HEK293 (cell line): ENCODE results near the gene RGS6.

Source experiments
- CTCF ChIA-PET: fragments of 350-600 bp; formaldehyde crosslinking; extraction: SDS; loops from one replicate; lab custom pipeline; 2021; ENCODE audit warnings: antibody characterized with exemption; lab: Yijun Ruan, JAX
- POLR2A ChIA-PET: fragments of 300-600 bp; formaldehyde crosslinking; extraction: SDS; loops from one replicate; lab custom pipeline; 2020; ENCODE audit warnings: antibody characterized with exemption, inconsistent platforms; lab: Yijun Ruan, JAX
- H3K27ac ChIP-seq: fragments of 200-500 bp; sonication (Bioruptor generic); 2 replicates; pipeline ENCODE4 v1.5.1; 2014; ENCODE audit warnings: low read depth, low read length, control low read depth, inconsistent platforms; ENCODE audit errors: extremely low read depth
- H3K36me3 ChIP-seq, 2 experiments: fragments of 200-500 bp in 1 of 2; sonication (Bioruptor generic) in 1 of 2; 1 replicate in 1 of 2; 2 replicates in 1 of 2; pipeline ENCODE4 v1.5.1; 2014 to 2017; ENCODE audit warnings: inconsistent platforms in 2 of 2, low read length in 2 of 2; ENCODE audit not compliant: control insufficient read depth in 2 of 2, insufficient read depth in 1 of 2
- H3K4me1 ChIP-seq: fragments of 200-500 bp; sonication (Bioruptor generic); 2 replicates; pipeline ENCODE4 v1.5.1; 2014; ENCODE audit warnings: mild to moderate bottlenecking, low read length, inconsistent platforms; ENCODE audit not compliant: control insufficient read depth, insufficient read depth
- H3K4me3 ChIP-seq: 2 replicates; pipeline ENCODE4 v1.5.1; 2011; ENCODE audit warnings: low read depth, mild to moderate bottlenecking, control low read depth, low read length, moderate library complexity
- H3K9me3 ChIP-seq: fragments of 200-500 bp; sonication (Bioruptor generic); 2 replicates; pipeline ENCODE4 v1.5.1; 2014; ENCODE audit warnings: low read depth, low read length, inconsistent platforms; ENCODE audit not compliant: control insufficient read depth, insufficient read depth
- BCL11A ChIP-seq: fragments of 450-650 bp; formaldehyde crosslinking; IDR thresholded peaks from 2 replicates; pipeline ENCODE4 v1.5.1; 2016; ENCODE audit warnings: low read depth, missing biosample characterization, missing genetic modification characterization
- IKZF3 ChIP-seq: fragments of 450-650 bp; IDR thresholded peaks from 2 replicates; pipeline ENCODE4 v1.5.0; 2018; ENCODE audit warnings: missing biosample characterization, mild to moderate bottlenecking, missing genetic modification characterization, moderate library complexity
- ZNF133 ChIP-seq: fragments of 450-650 bp; formaldehyde crosslinking; IDR thresholded peaks from 2 replicates; pipeline ENCODE4 v1.5.1; 2016; ENCODE audit warnings: missing biosample characterization, missing genetic modification characterization
- ZNF18 ChIP-seq: fragments of 450-650 bp; formaldehyde crosslinking; IDR thresholded peaks from 2 replicates; pipeline ENCODE4 v1.5.1; 2016; ENCODE audit warnings: missing biosample characterization, missing genetic modification characterization
- ZNF23 ChIP-seq: fragments of 450-650 bp; formaldehyde crosslinking; IDR thresholded peaks from 2 replicates; pipeline ENCODE4 v1.5.1; 2016; ENCODE audit warnings: missing biosample characterization, missing genetic modification characterization, borderline replicate concordance
- ZNF280D ChIP-seq: fragments of 450-650 bp; formaldehyde crosslinking; IDR thresholded peaks from 2 replicates; pipeline ENCODE4 v1.5.1; 2016; ENCODE audit warnings: missing biosample characterization, missing genetic modification characterization
- ZNF341 ChIP-seq: fragments of 450-650 bp; formaldehyde crosslinking; IDR thresholded peaks from 2 replicates; pipeline ENCODE4; 2016; ENCODE audit warnings: low read depth, missing biosample characterization, missing genetic modification characterization
- ZNF350 ChIP-seq: fragments of 450-650 bp; formaldehyde crosslinking; IDR thresholded peaks from 2 replicates; pipeline ENCODE4 v1.5.0; 2017; ENCODE audit warnings: missing biosample characterization, mild to moderate bottlenecking, missing genetic modification characterization
- ZNF354C ChIP-seq: fragments of 450-650 bp; formaldehyde crosslinking; IDR thresholded peaks from 2 replicates; pipeline ENCODE4 v1.5.1; 2016; ENCODE audit warnings: missing biosample characterization, missing genetic modification characterization, low read depth, borderline replicate concordance
- ZNF548 ChIP-seq: fragments of 450-650 bp; formaldehyde crosslinking; IDR thresholded peaks from 2 replicates; pipeline ENCODE4 v1.5.1; 2016; ENCODE audit warnings: missing biosample characterization, missing genetic modification characterization
- ZNF600 ChIP-seq: fragments of 450-650 bp; formaldehyde crosslinking; IDR thresholded peaks from 2 replicates; pipeline ENCODE4 v1.5.1; 2016; ENCODE audit warnings: missing biosample characterization, missing genetic modification characterization
- ZNF629 ChIP-seq: fragments of 450-650 bp; formaldehyde crosslinking; IDR thresholded peaks from 2 replicates; pipeline ENCODE4 v1.5.1; 2017; ENCODE audit warnings: missing biosample characterization, missing genetic modification characterization
- ZNF670 ChIP-seq: fragments of 450-650 bp; formaldehyde crosslinking; IDR thresholded peaks from 2 replicates; pipeline ENCODE4 v1.5.1; 2016; ENCODE audit warnings: missing biosample characterization, missing genetic modification characterization, low read depth
- ZNF701 ChIP-seq: fragments of 450-650 bp; formaldehyde crosslinking; IDR thresholded peaks from 2 replicates; pipeline ENCODE4 v1.5.1; 2016; ENCODE audit warnings: missing biosample characterization, missing genetic modification characterization
- ZNF76 ChIP-seq: fragments of 450-650 bp; formaldehyde crosslinking; IDR thresholded peaks from 2 replicates; pipeline ENCODE4; 2016; ENCODE audit warnings: low read depth, missing biosample characterization, missing genetic modification characterization, borderline replicate concordance
- ZNF791 ChIP-seq: fragments of 450-650 bp; formaldehyde crosslinking; IDR thresholded peaks from 2 replicates; pipeline ENCODE4 v1.5.1; 2016; ENCODE audit warnings: missing biosample characterization, missing genetic modification characterization
- ZNF843 ChIP-seq: fragments of 450-650 bp; formaldehyde crosslinking; IDR thresholded peaks from 2 replicates; pipeline ENCODE4 v1.5.1; 2016; ENCODE audit warnings: missing biosample characterization, missing genetic modification characterization
- ZSCAN18 ChIP-seq: fragments of 450-650 bp; formaldehyde crosslinking; IDR thresholded peaks from 2 replicates; pipeline ENCODE4 v1.5.1; 2016; ENCODE audit warnings: missing biosample characterization, missing genetic modification characterization
- ZSCAN4 ChIP-seq: fragments of 450-650 bp; formaldehyde crosslinking; IDR thresholded peaks from 2 replicates; pipeline ENCODE4 v1.5.1; 2017; ENCODE audit warnings: missing biosample characterization, missing genetic modification characterization

Gene RGS6

GRCh38 chr14:72457641-72458040 is 525.4 kb downstream of the RGS6 start:
- H3K27ac ChIP-seq, result no peak overlapping the region
- no peak for TF ChIP-seq ZNF350 (tag by site-specific recombination)
- TF ChIP-seq ZNF341 (tag by site-specific recombination), result no peak
- TF ChIP-seq ZNF548 (tag by site-specific recombination), result no peak
- no peak for TF ChIP-seq ZNF354C (tag by site-specific recombination)
- TF ChIP-seq IKZF3 (tag by site-specific recombination), result no peak
- TF ChIP-seq ZNF670 (tag by site-specific recombination), result no peak
- TF ChIP-seq ZSCAN18 (tag by site-specific recombination), result no peak
- ChIA-PET POLR2A (no interaction called here), CTCF (no interaction called here)
- no peaks in the 10 kb centered on the region for H3K36me3 ChIP-seq
- H3K4me3 ChIP-seq, result no peak overlapping the region
- H3K9me3 ChIP-seq, result no peaks in the 10 kb centered on the region
- H3K4me1 ChIP-seq, result peaks cover 3% of the 10 kb centered on the region; the same call in 1 of the 2 replicates

- Histone ChIP-seq H3K4me1 (no peaks in the 10 kb centered on the region), H3K9me3 (no peaks in the 10 kb centered on the region; the same call in none of the 2 replicates), H3K4me3 (no peak overlapping the region), H3K36me3 (no peaks in the 10 kb centered on the region), H3K27ac (no peak overlapping the region)
- CTCF ChIA-PET, result interaction anchor here (1.2 to 1.3 kb wide), 2 partner anchors 10 to 52 kb away, joined by 3 read pairs; no protein-coding TSS in a partner anchor
- TF ChIP-seq ZNF18 (tag by site-specific recombination) (no peak), ZNF791 (tag by site-specific recombination) (no peak), ZNF133 (tag by site-specific recombination) (no peak), ZNF76 (tag by site-specific recombination) (no peak), ZNF843 (tag by site-specific recombination) (no peak), ZNF600 (no peak), ZNF23 (tag by site-specific recombination) (no peak), BCL11A (no peak), ZSCAN4 (tag by site-specific recombination) (no peak), ZNF629 (tag by site-specific recombination) (no peak), ZNF280D (no peak), ZNF701 (no peak)
- POLR2A ChIA-PET, result no interaction called here
Measured at GRCh38 chr14:72462056-72462455, 529.8 kb downstream of the RGS6 start.
